Activated T-cell treated with anti-CD3 and anti-CD28 coated beads, Interleukin-2, amount 50 U/mL, for 24 hours (primary cell): ENCODE measurements around the gene XPO1.
A peak's percentile ranks its signal among the peaks of the same experiment; 100 is the strongest.
"Not testable (repeated sequence)": the region's sequence is repeated elsewhere in the genome, so short reads cannot be mapped to it uniquely, and the experiment has no call there.

ENCODE experiments used
- DNase-seq: peaks from one replicate; pipeline ENCODE4 v3.0.0-alpha.2; 2020
- H3K27ac Mint-ChIP-seq: 2 replicates; pipeline ENCODE4 v1.8.0; 2020; ENCODE audit warnings: mild to moderate bottlenecking, mixed read lengths
- H3K27me3 Mint-ChIP-seq: 2 replicates; pipeline ENCODE4 v1.8.0; 2020; ENCODE audit warnings: mixed read lengths
- H3K36me3 Mint-ChIP-seq: 2 replicates; pipeline ENCODE4 v1.8.0; 2020; ENCODE audit warnings: low read depth, mixed read lengths
- H3K4me1 Mint-ChIP-seq: 2 replicates; pipeline ENCODE4 v1.8.0; 2020; ENCODE audit warnings: low read depth, mixed read lengths
- H3K4me3 Mint-ChIP-seq: 2 replicates; pipeline ENCODE4 v1.8.0; 2020; ENCODE audit warnings: mild to moderate bottlenecking, moderate library complexity, mixed read lengths
- H3K9me3 Mint-ChIP-seq: 2 replicates; pipeline ENCODE4 v1.8.0; 2020; ENCODE audit warnings: mixed read lengths

The XPO1 gene

DNA sequence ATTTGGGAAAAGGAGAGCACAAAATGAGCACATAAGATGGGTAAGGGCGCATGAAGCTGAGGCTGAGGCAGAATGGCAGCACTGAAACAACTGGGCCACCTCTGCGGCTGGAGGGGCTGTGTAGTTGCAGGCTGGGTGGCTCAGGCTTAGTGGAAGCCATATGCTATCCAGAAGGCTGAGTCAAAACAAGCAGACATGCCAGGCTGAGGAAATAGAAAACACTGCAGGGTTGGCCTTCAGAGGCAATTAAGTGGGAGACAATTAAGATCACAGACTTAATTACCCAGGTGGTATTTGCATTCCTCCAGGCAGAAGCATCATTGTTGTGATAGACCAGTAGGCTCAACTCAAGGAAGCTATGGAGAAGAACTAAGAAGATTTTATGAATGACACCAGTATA lies 11.4 kb upstream of the XPO1 start:
- Mint-ChIP-seq H3K36me3 (no peaks in the 10 kb centered on the region), H3K27ac (no peak overlapping the region), H3K4me1 (no peaks in the 10 kb centered on the region), H3K9me3 (no peaks in the 10 kb centered on the region), H3K4me3 (no peak overlapping the region), H3K27me3 (no peaks in the 10 kb centered on the region)
- DNase-seq, result no peak

- H3K36me3 Mint-ChIP-seq, result peaks cover 6% of the 10 kb centered on the region
- no peak overlapping the region for H3K27ac Mint-ChIP-seq
- H3K4me1 Mint-ChIP-seq, result peaks cover 17% of the 10 kb centered on the region
- no peaks in the 10 kb centered on the region for H3K27me3 Mint-ChIP-seq
- no peak for DNase-seq
- H3K9me3 Mint-ChIP-seq, result no peaks in the 10 kb centered on the region
- H3K4me3 Mint-ChIP-seq, result no peak overlapping the region
These were observed 4.9 kb upstream of the XPO1 start for GRCh38 chr2:61543062-61543461.

- not testable (repeated sequence) for H3K9me3 Mint-ChIP-seq, H3K4me3 Mint-ChIP-seq, DNase-seq, H3K27me3 Mint-ChIP-seq
- peak overlapping the region; percentile 100 for H3K27ac Mint-ChIP-seq
- peaks cover 29% of the 10 kb centered on the region for H3K36me3 Mint-ChIP-seq
- H3K4me1 Mint-ChIP-seq, result peaks cover 26% of the 10 kb centered on the region
These were observed 2.0 kb upstream of the XPO1 start for GRCh38 chr2:61540167-61540566.

- Mint-ChIP-seq H3K4me1 (peaks cover 37% of the 10 kb centered on the region), H3K27ac (peak overlapping the region; percentile 100), H3K27me3 (no peaks in the 10 kb centered on the region), H3K4me3 (peak overlapping the region; percentile 95), H3K36me3 (peaks cover 39% of the 10 kb centered on the region), H3K9me3 (no peaks in the 10 kb centered on the region)
- peak; percentile 64 for DNase-seq
These were observed 864 bp upstream of the XPO1 start for GRCh38 chr2:61538920-61539520.

GRCh38 chr2:61537950-61538199 lies 281 bp downstream of the XPO1 start:
- H3K27me3 Mint-ChIP-seq, result no peaks in the 10 kb centered on the region
- peak overlapping the region; percentile 100 for H3K27ac Mint-ChIP-seq
- DNase-seq, result no peak
- peaks cover 46% of the 10 kb centered on the region for H3K4me1 Mint-ChIP-seq
- H3K9me3 Mint-ChIP-seq, result no peaks in the 10 kb centered on the region
- H3K36me3 Mint-ChIP-seq, result peaks cover 51% of the 10 kb centered on the region
- H3K4me3 Mint-ChIP-seq, result peak overlapping the region; percentile 95

DNA sequence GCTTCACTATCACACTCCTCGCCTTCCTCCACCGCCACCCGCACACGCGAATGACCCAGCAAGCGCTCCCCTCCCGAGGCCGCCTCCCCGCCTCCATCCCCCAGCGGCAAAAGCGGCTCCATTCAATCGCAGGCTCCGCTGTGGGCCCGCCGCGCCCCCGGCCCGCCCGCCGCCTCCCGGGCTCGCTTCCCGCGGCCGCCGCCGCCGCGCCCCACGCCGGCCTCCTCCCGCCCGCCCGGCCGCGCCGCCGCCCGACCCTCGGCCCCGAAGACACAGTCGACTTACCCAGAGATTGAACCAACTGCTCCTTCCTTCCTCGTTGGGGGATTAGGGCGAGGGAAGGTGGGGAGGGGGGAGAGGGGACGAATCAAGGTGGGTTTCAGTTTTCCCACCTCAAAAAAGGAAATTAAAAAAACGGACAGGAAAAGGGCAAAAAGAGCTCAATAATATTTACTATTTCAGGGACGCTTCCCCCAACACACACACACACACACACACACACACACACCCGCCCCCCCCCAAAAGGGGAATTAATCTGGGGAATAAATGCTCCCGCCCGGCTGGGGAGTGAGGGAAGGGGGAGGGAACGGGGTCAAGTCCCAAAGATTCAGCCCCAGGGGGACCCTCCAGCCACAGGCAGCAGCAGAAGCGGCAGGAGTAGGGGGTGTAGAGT lies 743 bp downstream of the XPO1 start:
- peaks cover 50% of the 10 kb centered on the region for H3K4me1 Mint-ChIP-seq
- peaks cover 55% of the 10 kb centered on the region for H3K36me3 Mint-ChIP-seq
- DNase-seq, result peak; percentile 68
- no peaks in the 10 kb centered on the region for H3K27me3 Mint-ChIP-seq
- H3K9me3 Mint-ChIP-seq, result no peaks in the 10 kb centered on the region
- peak overlapping the region; percentile 100 for H3K27ac Mint-ChIP-seq
- H3K4me3 Mint-ChIP-seq, result peak overlapping the region; percentile 95

DNA sequence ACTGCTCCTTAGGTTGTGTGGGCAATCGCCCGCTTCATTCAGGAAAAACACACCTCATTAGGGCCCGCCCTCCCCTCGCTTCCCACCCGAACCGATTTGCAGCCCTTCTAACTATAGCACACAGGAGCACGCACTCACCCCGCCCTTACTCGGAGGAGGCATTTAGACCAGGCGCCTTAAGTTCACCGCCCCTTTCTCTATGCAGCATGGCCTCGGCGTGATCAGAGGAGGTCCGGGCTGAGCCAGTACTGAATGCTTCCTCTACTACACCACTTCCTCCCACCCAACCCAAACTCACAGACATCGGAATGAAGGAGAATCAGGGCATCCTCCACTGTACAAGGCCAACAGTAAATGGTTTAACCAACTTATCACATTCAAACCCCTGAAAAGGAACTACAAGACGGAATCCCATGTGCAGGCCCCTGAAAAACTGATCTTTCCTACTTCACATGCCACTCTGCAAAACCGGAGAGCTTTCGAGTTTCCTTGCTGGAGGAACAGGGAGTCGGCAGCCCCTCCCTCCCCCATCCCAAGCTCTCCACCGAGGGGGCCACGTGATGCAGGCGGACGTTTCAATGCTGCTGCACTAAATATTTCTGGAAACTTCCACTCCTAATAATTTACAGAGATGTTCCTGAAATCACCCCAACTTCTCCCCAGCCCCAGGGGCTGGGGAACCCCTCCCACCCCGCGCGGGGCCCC lies 1.4 kb downstream of the XPO1 start:
- Mint-ChIP-seq H3K27me3 (no peaks in the 10 kb centered on the region), H3K4me1 (peaks cover 52% of the 10 kb centered on the region), H3K36me3 (peaks cover 60% of the 10 kb centered on the region), H3K27ac (peak overlapping the region; percentile 99), H3K4me3 (peak overlapping the region; percentile 95), H3K9me3 (no peaks in the 10 kb centered on the region)
- DNase-seq, result peak; percentile 82

DNA sequence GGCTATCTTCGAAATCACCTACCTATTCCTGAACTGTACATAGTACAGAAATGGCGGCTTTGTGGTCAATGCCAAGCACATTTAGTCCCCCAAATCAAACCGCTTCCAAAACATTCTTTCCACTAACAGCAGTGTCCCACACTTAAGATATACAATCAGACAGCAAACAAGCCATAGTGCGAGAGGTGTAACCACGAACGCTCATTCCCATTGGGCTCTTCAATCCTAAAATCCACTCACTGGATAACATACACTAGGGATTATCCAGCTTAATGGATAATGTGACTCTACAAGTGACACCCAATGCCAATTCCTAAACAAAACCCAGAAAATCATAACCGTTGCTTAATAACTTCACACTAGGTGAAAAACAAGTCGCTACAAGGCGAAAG lies 2.0 kb downstream of the XPO1 start:
- no peak for DNase-seq
- peaks cover 65% of the 10 kb centered on the region for H3K36me3 Mint-ChIP-seq
- peak overlapping the region; percentile 99 for H3K27ac Mint-ChIP-seq
- H3K27me3 Mint-ChIP-seq, result no peaks in the 10 kb centered on the region
- H3K4me1 Mint-ChIP-seq, result peaks cover 56% of the 10 kb centered on the region
- H3K9me3 Mint-ChIP-seq, result no peaks in the 10 kb centered on the region
- peak overlapping the region; percentile 95 for H3K4me3 Mint-ChIP-seq

- H3K4me3 Mint-ChIP-seq, result peak overlapping the region; percentile 95
- DNase-seq, result no peak
- H3K9me3 Mint-ChIP-seq, result no peaks in the 10 kb centered on the region
- peak overlapping the region; percentile 99 for H3K27ac Mint-ChIP-seq
- peaks cover 61% of the 10 kb centered on the region for H3K4me1 Mint-ChIP-seq
- H3K27me3 Mint-ChIP-seq, result no peaks in the 10 kb centered on the region
- peaks cover 72% of the 10 kb centered on the region for H3K36me3 Mint-ChIP-seq
These were observed 2.7 kb downstream of the XPO1 start for GRCh38 chr2:61535449-61535848.

DNA sequence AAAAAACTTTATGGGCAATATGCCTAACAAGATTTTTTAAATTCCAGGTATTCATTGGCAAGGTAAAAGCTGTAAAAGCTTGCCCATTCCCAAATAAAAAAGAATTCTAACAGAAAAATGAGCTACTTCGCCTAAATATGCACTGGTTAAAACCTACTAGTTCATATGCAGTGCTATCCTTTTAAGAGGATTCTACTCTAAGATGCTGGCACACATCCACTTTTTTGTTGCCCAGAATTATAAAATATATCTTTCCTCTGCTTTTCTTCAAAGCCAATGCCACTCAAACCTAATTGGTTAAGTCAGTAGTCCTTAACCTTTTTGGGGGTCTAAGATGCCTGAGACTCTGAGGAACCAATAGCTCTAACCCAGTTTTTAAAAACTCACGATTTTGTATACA lies 3.2 kb downstream of the XPO1 start:
- H3K4me3 Mint-ChIP-seq, result peak overlapping the region; percentile 95
- H3K27me3 Mint-ChIP-seq, result no peaks in the 10 kb centered on the region
- no peaks in the 10 kb centered on the region for H3K9me3 Mint-ChIP-seq
- peaks cover 78% of the 10 kb centered on the region for H3K36me3 Mint-ChIP-seq
- DNase-seq, result no peak
- H3K27ac Mint-ChIP-seq, result peak overlapping the region; percentile 99
- peaks cover 62% of the 10 kb centered on the region for H3K4me1 Mint-ChIP-seq

- Mint-ChIP-seq H3K4me3 (no peak overlapping the region), H3K9me3 (no peaks in the 10 kb centered on the region), H3K4me1 (peaks cover 80% of the 10 kb centered on the region), H3K27me3 (no peaks in the 10 kb centered on the region), H3K27ac (peak overlapping the region; percentile 44), H3K36me3 (peaks cover 94% of the 10 kb centered on the region)
- no peak for DNase-seq
These were observed 7.4 kb downstream of the XPO1 start for GRCh38 chr2:61530749-61531148.

DNA sequence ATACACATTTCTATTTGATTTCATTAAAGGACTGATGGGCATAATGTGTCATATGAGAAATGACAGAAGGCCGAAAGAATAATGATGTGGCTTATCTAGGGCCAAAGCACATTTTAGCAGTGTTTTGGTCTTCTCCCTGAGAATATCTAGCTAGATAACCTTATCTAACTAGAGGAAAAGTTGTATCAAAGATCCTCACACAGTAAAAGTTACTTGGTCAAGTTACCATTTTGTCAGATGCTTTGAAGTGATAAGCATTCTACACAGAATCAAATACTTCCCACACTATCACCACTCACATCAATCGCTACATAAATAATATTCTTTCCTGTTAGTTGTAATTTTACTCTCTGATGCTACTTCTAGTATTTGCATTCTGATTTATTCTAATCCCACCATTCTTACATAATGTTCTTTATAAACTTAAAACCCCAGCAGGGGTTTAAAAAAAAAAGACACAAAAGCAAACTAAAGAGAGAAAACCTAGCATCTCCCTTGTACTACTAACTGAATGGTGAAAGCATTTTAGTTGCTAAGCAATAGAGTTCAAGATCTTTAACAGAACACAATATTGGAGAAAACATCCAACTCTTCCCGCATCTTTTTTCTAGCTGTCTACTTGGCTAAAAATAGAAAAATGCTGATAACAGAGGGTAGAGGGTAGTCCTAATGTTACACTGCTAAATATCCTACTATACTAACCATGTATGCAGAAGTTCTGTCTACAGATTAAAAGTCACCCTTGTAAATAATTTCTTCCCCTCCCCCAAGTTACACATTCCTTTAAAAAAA lies 8.0 kb downstream of the XPO1 start:
- H3K4me1 Mint-ChIP-seq, result peaks cover 80% of the 10 kb centered on the region
- H3K27ac Mint-ChIP-seq, result peak overlapping the region; percentile 44
- H3K27me3 Mint-ChIP-seq, result no peaks in the 10 kb centered on the region
- no peak overlapping the region for H3K4me3 Mint-ChIP-seq
- H3K36me3 Mint-ChIP-seq, result peaks cover 94% of the 10 kb centered on the region
- DNase-seq, result no peak
- no peaks in the 10 kb centered on the region for H3K9me3 Mint-ChIP-seq

DNA sequence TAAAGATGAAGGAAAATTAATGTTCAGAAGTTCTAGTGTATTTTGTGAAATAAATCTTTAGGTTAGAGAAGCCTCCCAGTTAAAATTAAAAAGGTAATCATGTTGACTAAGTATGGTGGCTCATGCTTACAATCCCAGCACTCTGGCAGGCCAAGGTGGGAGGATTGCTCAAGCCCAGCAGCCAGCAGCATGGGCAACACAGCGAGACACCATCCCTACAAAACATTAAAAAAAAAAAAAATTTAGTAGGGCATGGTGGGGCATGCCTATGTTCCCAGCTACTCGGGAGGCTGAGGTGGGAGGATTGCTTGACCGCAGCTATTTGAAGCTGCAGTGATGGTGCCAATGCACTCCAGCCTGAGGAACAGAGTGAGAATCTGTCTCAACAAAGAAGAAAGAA lies 17.9 kb downstream of the XPO1 start:
- H3K36me3 Mint-ChIP-seq, result peaks cover 95% of the 10 kb centered on the region

GRCh38 chr2:61512768-61513398 lies 25.3 kb downstream of the XPO1 start:
- Mint-ChIP-seq H3K9me3 (no peaks in the 10 kb centered on the region), H3K4me3 (no peak overlapping the region), H3K27me3 (no peaks in the 10 kb centered on the region), H3K4me1 (peaks cover 23% of the 10 kb centered on the region), H3K27ac (peak overlapping the region; percentile 61), H3K36me3 (peaks cover 98% of the 10 kb centered on the region)
- no peak for DNase-seq

More for the DNA sequence above, 17.9 kb downstream of the XPO1 start:
- Mint-ChIP-seq H3K27ac (no peak overlapping the region), H3K4me3 (no peak overlapping the region), H3K27me3 (no peaks in the 10 kb centered on the region), H3K4me1 (peaks cover 36% of the 10 kb centered on the region), H3K9me3 (no peaks in the 10 kb centered on the region)
- no peak for DNase-seq
